Neural progenitor cell (in vitro differentiated cells): Measurements from ENCODE around the gene SLC5A3. TPM values are rescaled to one million over a fixed set of nuclear protein-coding genes. Genes with fewer than 3 reads are reported as not detected.

Source experiments
- DNase-seq: peaks from one replicate; pipeline ENCODE4 v3.0.0-alpha.2; 2016; ENCODE audit warnings: low spot score
- H2AFZ ChIP-seq: fragments of 200-600 bp; sonication (generic); replicated peaks from 2 replicates; pipeline ENCODE4 v1.6.1; 2016; ENCODE audit warnings: antibody characterized with exemption
- H3F3A ChIP-seq: fragments of 200-600 bp; sonication (generic); 2 replicates; pipeline ENCODE4 v1.6.1; 2016; ENCODE audit warnings: antibody characterized with exemption, low read depth
- H3K27ac ChIP-seq: fragments of 200-600 bp; sonication (generic); 2 replicates; pipeline ENCODE4 v1.5.1; 2016; ENCODE audit warnings: mild to moderate bottlenecking
- H3K27me3 ChIP-seq: fragments of 200-600 bp; sonication (generic); 2 replicates; pipeline ENCODE4 v1.6.1; 2016; ENCODE audit warnings: mild to moderate bottlenecking, moderate library complexity
- H3K36me3 ChIP-seq: fragments of 200-600 bp; sonication (generic); 2 replicates; pipeline ENCODE4 v1.5.1; 2016
- H3K4me1 ChIP-seq: fragments of 200-600 bp; sonication (generic); 2 replicates; pipeline ENCODE4 v1.6.1; 2016; ENCODE audit warnings: mixed run types
- H3K4me2 ChIP-seq: fragments of 200-600 bp; sonication (generic); 2 replicates; pipeline ENCODE4 v1.6.1; 2016
- H3K4me3 ChIP-seq: fragments of 200-600 bp; sonication (generic); 2 replicates; pipeline ENCODE4 v1.5.1; 2016
- H3K79me2 ChIP-seq: fragments of 200-600 bp; sonication (generic); 2 replicates; pipeline ENCODE4 v1.6.1; 2016; ENCODE audit warnings: low read depth
- H3K9ac ChIP-seq: fragments of 200-600 bp; sonication (generic); 2 replicates; pipeline ENCODE4 v1.6.1; 2016
- H3K9me3 ChIP-seq: fragments of 200-600 bp; sonication (generic); 2 replicates; pipeline ENCODE4 v1.5.1; 2016; ENCODE audit warnings: low read depth
- H4K20me1 ChIP-seq: fragments of 200-600 bp; sonication (generic); 2 replicates; pipeline ENCODE4 v1.6.1; 2016; ENCODE audit warnings: low read depth
- H3K27ac Mint-ChIP-seq: 3 replicates; pipeline ENCODE4 v1.8.0; 2021; ENCODE audit warnings: mixed read lengths
- H3K27me3 Mint-ChIP-seq: 2 replicates; pipeline ENCODE4 v1.8.0; 2022; ENCODE audit warnings: low read depth, mild to moderate bottlenecking, inconsistent platforms, moderate library complexity, mixed read lengths; ENCODE audit not compliant: insufficient read depth
- H3K36me3 Mint-ChIP-seq: 3 replicates; pipeline ENCODE4 v1.8.0; 2021; ENCODE audit warnings: mixed read lengths
- H3K4me1 Mint-ChIP-seq: 3 replicates; pipeline ENCODE4 v1.8.0; 2021; ENCODE audit warnings: mixed read lengths
- H3K4me3 Mint-ChIP-seq: 3 replicates; pipeline ENCODE4 v1.8.0; 2021; ENCODE audit warnings: mild to moderate bottlenecking, moderate library complexity, mixed read lengths
- H3K9me3 Mint-ChIP-seq: 3 replicates; pipeline ENCODE4 v1.8.0; 2020; ENCODE audit warnings: mixed read lengths
- CTCF ChIP-seq: fragments of 200-600 bp; sonication (generic); IDR thresholded peaks from 2 replicates; pipeline ENCODE4 v1.5.1; 2017; ENCODE audit warnings: antibody characterized with exemption, mild to moderate bottlenecking
- EZH2 ChIP-seq: fragments of 200-600 bp; sonication (generic); IDR thresholded peaks from 2 replicates; pipeline ENCODE4 v1.6.1; 2017; ENCODE audit warnings: antibody characterized with exemption, mild to moderate bottlenecking, moderate library complexity
- EZH2phosphoT487 ChIP-seq: fragments of 200-600 bp; sonication (generic); IDR thresholded peaks from 2 replicates; pipeline ENCODE4 v1.6.1; 2017; ENCODE audit warnings: antibody characterized with exemption
- total RNA-seq: library from RNA; depleted of rRNA; stranded (reverse); fragments of >200 nt; gene quantifications from 2 replicates; pipeline ENCODE4 v1.2.3, GENCODE V29; 2015; ENCODE audit warnings: low replicate concordance

The SLC5A3 gene
- total RNA-seq, result 31.8 and 44.3 TPM in 2 replicates

GRCh38 chr21:34073032-34073748 lies at the start of gene SLC5A3, which contains the start of gene MRPS6:
Gene SLC5A3 (plus strand): TSS chr21:34073578. CDS start chr21:34095199, 21,621 bp downstream.
Gene MRPS6 (plus strand): TSS chr21:34073578. CDS start chr21:34073701, 123 bp downstream.
- Histone ChIP-seq H3K9ac (peak within 1 kb of the TSS; percentile 74), H3K27ac (peak within 1 kb of the TSS; percentile 94), H3K36me3 (peaks cover 6% of the 10 kb centered on the region), H3F3A (peaks cover 22% of the 10 kb centered on the region), H3K4me3 (peak within 1 kb of the TSS; percentile 96), H2AFZ (peak within 1 kb of the TSS; percentile 58), H3K4me1 (peaks cover 37% of the 10 kb centered on the region), H3K79me2 (peaks cover 43% of the 10 kb centered on the region), H3K4me2 (peak within 1 kb of the TSS; percentile 85), H4K20me1 (peaks cover 42% of the 10 kb centered on the region), H3K9me3 (no peaks in the 10 kb centered on the region), H3K27me3 (peaks cover 16% of the 10 kb centered on the region)
- Mint-ChIP-seq H3K36me3 (peaks cover 37% of the 10 kb centered on the region), H3K4me3 (peak within 1 kb of the TSS; percentile 98), H3K4me1 (peaks cover 38% of the 10 kb centered on the region), H3K9me3 (no peaks in the 10 kb centered on the region), H3K27me3 (no peaks in the 10 kb centered on the region), H3K27ac (peak within 1 kb of the TSS; percentile 88)
- TF ChIP-seq CTCF, result peak; percentile 41
- no peak for TF ChIP-seq EZH2
- peak; percentile 97 for DNase-seq

GRCh38 chr21:34023691-34024373 lies 49.5 kb upstream of the SLC5A3 start:
- Mint-ChIP-seq H3K9me3 (peaks cover 9% of the 10 kb centered on the region), H3K4me3 (no peak overlapping the region), H3K27me3 (peaks cover 8% of the 10 kb centered on the region), H3K27ac (no peak overlapping the region), H3K4me1 (no peaks in the 10 kb centered on the region), H3K36me3 (no peaks in the 10 kb centered on the region)
- no peak overlapping the region for H3K4me2 ChIP-seq
- TF ChIP-seq EZH2phosphoT487 (no peak), CTCF (no peak), EZH2 (no peak)
- H3K27me3 ChIP-seq, result no peaks in the 10 kb centered on the region
- peaks cover 16% of the 10 kb centered on the region for H3K4me1 ChIP-seq
- no peaks in the 10 kb centered on the region for H3K9me3 ChIP-seq
- H3F3A ChIP-seq, result peaks cover 3% of the 10 kb centered on the region
- no peaks in the 10 kb centered on the region for H3K79me2 ChIP-seq
- no peak overlapping the region for H3K9ac ChIP-seq
- no peaks in the 10 kb centered on the region for H3K36me3 ChIP-seq
- no peak for DNase-seq
- no peak overlapping the region for H3K27ac ChIP-seq
- H3K4me3 ChIP-seq, result no peak overlapping the region
- no peak overlapping the region for H2AFZ ChIP-seq
- no peaks in the 10 kb centered on the region for H4K20me1 ChIP-seq

- no peak overlapping the region for H3K27ac ChIP-seq
- no peaks in the 10 kb centered on the region for H3K27me3 ChIP-seq
- H4K20me1 ChIP-seq, result no peaks in the 10 kb centered on the region
- no peak overlapping the region for H2AFZ ChIP-seq
- H3K4me1 Mint-ChIP-seq, result no peaks in the 10 kb centered on the region
- peaks cover 16% of the 10 kb centered on the region for H3K4me1 ChIP-seq
- no peak overlapping the region for H3K4me2 ChIP-seq
- TF ChIP-seq CTCF (no peak), EZH2phosphoT487 (no peak)
- H3K79me2 ChIP-seq, result no peaks in the 10 kb centered on the region
- no peak overlapping the region for H3K4me3 ChIP-seq
- no peaks in the 10 kb centered on the region for H3K36me3 ChIP-seq
- DNase-seq, result no peak
- H3K36me3 Mint-ChIP-seq, result no peaks in the 10 kb centered on the region
- no peak overlapping the region for H3K9ac ChIP-seq
- no peak overlapping the region for H3K27ac Mint-ChIP-seq
- H3K4me3 Mint-ChIP-seq, result no peak overlapping the region
- H3K9me3 Mint-ChIP-seq, result peaks cover 9% of the 10 kb centered on the region
- H3K27me3 Mint-ChIP-seq, result peaks cover 4% of the 10 kb centered on the region
- H3F3A ChIP-seq, result peaks cover 3% of the 10 kb centered on the region
- H3K9me3 ChIP-seq, result no peaks in the 10 kb centered on the region
These were observed 49.0 kb upstream of the SLC5A3 start for GRCh38 chr21:34024374-34024693.
